GM18517 (cell line): Measurements from ENCODE around the gene SCD5.

Experiments
- ATAC-seq: cut with Tn5 transposase; IDR thresholded peaks from one replicate; pipeline ENCODE4 v1.9.1; 2021; ENCODE audit warnings: mild to moderate bottlenecking, moderate library complexity; ENCODE audit not compliant: unreplicated experiment

Gene SCD5

DNA sequence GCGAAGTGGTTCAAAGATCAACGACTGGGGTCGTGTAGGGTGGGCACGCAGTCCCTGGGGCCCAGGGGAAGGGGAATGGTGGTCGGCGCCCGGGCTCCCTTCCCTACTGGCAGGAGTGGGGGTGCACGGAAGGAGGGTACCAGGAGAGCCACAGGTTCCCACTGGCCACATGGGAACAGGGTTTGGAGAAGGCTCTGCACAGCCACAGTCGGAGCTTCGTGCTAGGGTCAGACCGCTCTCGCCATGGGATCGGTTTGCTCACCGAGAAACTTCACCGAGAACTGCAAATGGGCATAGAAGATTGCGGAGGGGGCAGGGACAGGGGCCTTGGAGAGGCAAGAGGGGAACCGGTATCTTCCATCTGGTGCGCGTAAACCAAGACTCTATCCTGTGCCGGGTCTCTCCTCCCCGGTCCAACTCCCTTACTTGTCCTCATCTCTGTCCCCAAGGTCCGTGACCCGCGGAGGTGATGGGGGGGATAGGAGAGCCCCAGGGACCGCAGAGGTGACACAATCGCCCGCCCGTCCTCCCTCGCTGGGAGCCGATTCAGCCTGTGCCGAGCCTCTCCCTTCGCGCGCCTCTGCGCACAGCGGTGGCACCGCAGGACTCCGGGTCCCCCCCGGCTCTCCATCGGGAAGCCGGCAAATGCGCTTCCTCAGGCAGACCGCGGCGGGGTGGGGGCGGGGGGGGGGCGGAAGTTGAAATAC lies 1.0 kb downstream of the SCD5 start:
- ATAC-seq: no peak

DNA sequence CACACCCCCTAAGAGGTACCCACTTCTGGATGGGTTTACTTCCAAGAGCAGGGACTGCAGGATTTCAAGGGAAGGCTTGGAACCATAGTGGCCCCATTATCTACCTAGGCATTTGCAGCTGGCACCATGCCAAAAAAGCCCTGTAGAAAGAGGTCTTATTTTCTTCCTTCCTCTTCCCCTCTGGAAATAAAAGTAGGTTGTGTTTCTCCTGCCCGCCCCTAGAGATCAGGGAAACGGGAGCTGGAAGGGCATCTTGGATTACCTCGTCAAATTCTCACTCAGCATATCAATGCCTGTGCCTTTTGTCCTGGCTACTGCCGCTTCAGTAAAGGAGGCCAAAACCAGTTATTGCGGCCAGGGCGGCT lies 1.6 kb downstream of the SCD5 start:
- ATAC-seq: no peak

DNA sequence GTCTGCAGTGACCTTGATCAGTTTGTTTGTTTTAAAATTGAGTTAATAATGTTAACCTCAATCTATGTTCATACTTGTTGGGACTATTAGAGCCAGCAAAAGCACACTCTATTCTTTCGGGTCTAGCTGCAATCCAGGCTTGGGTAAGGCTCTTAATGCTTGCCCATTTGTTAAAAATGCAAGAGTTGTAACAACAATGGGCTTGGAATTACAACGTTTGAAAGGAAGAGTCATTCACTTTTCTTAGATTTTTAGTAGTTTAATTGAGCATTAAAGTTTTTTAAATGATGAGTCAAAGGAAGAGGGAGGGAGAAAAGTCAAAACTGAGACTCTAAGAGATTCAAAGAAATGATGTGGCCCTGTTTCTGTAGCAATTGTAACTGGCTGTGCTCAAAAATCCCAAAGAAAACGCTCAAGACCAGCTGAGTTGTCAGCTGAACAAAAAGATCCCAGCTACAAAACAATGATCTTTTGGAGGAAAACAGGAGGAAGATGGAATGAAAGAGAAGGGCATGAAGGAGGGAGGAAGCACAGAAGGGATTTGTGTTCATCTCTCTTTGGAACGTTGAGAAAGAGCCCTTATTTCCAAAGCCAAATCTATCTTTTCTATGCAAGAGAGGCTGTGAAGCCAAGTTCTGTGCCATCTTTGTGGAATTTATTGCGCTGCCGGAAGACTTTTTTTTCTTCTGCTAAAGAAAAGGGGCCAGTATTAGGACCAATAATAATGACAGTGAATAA lies 5.5 kb downstream of the SCD5 start:
- no peak for ATAC-seq

DNA sequence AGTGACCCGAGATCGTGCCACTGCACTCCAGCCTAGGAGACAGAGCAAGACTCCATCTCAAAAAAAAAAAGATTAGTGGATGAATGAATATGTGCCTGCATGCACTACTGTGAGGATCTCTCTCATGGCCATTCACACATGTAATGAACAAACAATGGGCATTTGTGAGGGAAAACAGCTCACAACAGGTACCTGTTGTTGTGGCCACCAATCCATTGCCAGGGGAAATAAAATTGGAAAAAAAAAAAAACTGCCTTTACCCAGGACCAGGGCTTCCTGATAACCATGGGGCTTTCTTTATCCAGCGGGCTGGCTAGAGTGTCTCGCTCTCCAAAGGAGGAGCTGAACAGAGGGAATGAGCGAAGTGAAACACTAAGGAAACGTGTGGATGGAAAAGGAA lies 7.4 kb downstream of the SCD5 start:
- no peak for ATAC-seq

DNA sequence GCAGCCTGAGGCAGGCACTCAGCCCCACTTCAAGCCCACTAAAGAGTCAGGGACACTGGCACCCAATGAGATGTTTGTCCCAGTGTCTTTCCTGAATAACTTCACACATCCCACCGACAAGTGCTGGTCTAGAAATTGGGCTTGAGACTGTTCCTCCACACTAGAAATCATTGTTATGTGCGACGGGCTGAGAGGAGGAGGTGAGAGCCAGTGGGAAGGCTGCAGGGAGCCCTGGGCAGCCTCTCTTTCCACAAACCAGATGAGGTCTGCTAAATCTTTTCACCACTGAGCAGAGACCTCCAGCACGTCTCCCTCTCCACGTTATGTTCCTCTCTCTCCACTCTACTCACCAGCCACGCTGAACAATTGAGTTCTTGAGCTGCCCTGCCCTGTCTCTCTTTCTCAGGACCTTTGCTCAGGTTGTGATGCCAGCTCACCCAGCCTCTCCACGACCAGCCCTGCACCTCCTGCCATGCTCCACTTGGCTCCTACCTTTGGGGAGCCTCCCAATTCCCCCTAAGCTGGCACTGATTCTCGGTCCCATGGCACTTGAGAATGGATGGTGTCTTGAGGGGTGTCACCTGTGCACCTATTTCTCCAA lies 8.4 kb downstream of the SCD5 start:
- ATAC-seq: no peak

DNA sequence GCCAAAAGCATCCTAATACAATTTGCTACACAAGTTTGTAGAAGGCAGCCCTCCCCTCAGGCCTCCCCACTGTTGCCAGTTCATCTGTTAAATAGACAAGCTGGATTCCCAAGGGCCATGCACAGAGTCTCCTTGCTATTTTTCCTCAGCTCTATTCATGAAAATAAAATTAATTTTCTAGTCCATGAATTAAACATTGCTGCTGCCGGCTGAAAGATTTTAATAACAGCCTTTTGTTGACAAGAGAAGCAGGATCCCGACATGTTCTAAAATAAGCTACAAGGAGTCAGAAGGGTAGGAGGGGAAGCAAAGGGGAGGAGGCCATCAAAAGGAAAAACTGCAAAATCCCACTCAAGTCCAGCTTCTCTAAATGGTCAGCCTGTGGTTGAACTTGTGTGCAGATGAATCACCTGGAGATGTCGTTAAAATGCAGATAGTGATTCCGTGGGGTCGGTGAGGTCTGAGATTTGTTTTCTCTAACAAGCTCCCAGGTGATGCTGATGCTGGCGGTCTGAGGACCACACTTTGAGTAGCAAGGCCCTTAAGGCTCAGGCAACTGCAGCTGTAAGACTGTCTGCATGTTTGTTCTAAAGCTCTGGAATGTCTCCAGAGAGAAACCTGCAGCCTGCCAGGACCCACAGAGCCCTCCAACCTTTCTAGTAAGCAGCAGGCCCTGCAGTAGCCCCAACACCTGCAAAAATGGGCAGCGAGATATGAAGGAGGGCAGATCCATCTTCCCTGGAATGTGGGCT lies 9.4 kb downstream of the SCD5 start:
- no peak for ATAC-seq

DNA sequence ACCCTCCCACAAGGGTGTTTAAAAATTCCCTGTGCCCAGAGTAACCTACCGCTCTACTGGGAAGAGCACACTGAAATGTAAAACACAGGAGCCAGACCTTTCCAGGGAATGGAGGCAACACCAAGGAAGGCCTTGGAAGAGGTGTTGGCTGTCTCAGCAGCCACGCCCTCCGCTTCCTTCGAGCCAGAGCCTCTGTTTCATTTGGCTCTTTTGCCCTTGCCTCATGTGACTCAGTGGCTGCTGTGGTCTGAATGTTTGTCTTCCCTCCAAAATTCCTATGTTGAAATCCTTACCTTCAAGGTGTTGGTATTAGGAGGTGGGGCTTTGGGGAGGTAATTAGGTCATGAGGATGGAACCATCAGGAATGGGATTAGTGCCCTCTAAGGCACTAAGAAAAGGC lies 11.3 kb downstream of the SCD5 start:
- no peak for ATAC-seq

DNA sequence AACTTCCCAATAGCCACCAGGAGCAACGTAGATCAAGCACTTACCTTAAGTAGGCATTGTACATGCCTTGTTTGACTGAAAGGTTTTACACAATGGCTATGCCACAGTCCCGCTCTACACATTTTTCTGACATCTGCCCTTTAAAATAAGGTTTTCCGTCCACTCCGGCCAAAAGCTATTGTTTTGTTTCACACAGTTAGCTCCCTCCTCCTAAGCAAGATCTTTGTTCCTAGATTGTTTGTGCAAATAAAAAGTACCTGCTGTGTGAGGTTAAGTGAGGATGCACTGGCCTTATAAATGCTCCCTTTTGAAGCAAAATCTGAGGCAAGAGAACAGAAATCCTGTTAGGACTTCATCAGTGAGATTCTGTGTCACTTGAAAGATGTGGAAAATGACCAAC lies 11.8 kb downstream of the SCD5 start:
- ATAC-seq: no peak

DNA sequence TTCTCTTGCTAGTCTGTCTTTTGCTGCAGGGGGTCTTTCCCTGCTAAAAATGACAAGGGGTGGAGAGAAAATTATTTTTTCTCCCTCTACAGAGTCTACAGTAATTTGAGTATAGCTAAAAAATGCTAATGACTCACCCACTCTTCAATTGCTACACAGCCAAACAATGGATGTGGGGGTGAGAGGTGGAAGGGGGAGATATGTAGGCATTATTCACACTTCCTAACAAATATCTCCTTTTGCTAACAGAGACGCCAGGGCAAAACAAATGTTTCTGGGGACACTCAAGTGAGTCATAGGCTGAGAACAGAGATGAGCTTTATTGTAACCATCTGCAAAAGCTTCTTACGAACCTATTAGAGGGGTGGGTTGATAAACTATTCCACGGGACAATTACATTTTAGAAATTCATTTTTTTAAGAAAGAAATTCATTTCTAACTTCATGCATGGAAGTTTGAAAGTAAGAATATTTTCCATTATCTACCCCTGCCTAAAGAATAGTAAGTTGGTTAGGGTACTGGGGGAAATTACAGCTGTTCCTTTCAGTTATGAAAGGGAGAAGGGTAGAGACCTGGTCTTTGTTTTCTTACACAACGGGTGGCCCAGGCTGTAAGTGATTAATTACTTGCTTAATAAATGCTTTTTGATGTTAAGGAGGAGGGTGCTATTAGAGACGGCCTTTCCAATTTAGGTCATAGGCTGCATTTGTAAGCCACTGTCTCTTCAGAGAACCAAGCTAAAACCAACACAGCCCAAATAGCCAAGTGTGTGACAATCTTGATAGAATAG lies 12.8 kb downstream of the SCD5 start:
- no peak for ATAC-seq

DNA sequence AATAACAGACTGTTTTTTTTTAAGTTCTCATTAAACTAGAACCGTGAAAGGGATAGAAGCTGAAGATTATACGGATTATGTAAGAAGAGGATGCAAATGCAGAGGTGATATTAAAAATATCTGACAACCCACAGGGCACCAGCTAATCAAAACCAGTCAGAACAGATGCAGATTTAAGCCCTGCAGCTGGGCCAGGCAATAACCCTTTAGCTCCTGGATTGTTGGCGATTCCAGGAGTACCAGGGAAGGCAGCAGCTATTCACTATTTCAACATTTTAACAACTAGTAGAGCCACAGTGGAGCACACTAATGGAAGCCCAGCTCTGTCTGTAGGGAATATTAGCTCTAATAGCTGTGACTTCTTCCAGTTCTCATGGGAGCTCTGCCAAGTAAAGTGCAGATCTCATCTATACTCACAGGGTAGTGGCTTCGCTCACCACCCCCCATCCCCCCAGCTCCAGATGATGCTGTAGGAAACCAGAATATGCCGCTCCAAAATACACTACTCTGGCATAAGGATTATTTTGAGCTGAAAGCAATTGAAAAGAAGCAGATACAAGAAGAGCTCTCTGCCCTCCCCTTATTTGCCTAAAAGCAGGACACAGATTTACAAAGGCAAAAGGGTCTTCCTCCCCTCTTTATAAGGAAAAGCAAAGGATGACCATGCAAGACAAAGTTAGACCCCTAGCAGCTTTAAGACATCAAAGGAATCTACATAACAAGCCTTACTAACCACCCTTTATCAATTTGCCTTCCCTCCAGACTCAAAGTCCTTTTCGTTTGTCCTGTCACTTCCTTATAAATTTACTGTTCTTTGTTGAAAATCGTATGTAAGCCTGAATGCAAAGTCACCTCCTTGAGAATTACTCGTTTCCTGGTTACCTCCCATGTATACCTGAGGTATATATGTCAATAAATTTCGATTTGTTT lies 13.7 kb downstream of the SCD5 start:
- ATAC-seq: no peak

DNA sequence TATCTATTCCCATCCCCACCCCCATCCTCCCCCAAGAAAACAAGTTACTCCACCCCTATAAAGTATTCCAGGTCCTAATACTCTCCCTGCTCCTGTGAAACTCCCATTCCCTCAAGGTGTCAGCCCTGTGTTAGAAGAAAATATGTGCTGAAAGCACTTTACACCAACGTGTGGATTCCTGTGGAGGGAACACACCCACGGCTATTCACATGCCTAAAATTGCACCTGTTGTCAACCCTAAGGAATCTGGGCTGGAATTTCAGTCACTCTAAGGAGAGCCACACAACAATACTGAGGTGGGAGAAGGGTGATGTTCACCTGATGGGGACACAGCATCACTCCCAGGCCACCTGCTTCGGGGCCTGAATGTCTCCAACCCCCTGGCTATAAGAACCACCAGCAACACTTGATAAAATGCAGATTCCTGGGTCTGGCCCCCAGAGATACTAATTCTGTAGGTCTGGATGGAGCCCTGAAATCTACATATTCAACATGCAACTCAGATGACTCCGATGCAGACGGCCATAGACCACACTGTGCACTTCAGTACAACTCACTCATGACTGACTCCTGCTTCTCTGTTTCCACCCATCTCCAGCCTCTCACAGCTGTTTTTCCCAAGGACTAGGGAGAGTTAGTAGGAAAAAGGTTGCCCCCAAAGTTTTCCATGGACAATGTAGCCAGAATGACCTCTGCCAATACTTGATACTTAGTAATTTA lies 15.8 kb downstream of the SCD5 start:
- ATAC-seq: no peak

DNA sequence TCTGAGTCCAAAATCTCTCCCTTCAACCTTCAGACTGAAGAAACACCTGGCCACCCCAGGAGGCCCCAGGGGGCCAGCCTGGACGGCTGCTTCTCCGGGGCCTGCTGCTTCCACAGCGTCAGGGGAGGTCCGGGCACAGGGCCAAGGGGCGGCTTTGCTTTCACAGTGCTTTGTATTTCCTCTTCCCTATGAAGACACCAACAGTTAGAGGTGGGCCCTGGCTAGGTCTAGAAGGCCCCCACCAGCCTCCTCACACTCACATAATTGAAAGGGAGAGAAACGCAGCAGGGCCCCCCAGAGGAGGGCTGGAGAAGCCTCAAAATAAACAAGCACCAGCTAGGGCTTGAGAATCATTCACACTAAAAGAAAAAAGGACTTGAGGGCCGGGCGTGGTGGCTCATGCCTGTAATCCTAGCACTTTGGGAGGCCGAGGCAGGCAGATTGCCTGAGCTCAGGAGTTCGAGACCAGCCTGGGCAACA lies 17.8 kb downstream of the SCD5 start:
- no peak for ATAC-seq

DNA sequence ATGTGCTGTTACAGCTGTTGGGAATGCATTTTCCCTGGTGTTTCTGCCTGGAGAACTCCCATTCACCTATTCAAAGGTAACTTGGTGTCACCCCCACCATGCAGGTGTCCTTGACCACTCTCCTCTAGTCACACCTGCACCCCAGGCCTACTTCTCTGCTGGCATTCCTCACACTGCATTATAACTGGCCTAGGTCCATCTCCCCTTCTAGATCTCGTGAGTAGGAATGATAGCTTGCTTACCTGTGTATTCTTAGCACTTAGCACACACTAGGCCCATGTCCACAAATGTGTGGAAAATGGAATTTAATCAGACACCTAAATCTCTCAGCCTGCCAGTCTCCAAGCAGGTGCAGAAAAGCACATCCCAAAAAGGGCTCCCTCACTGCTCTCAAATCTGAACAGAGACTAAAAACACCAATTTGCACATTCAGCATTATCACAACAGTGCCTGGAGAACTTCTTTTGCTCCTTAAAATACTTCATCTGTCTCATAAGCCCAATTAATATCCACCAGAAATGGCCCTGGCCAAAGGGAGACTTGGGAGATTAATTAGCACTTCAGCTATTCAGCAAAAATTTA lies 18.3 kb downstream of the SCD5 start:
- no peak for ATAC-seq

DNA sequence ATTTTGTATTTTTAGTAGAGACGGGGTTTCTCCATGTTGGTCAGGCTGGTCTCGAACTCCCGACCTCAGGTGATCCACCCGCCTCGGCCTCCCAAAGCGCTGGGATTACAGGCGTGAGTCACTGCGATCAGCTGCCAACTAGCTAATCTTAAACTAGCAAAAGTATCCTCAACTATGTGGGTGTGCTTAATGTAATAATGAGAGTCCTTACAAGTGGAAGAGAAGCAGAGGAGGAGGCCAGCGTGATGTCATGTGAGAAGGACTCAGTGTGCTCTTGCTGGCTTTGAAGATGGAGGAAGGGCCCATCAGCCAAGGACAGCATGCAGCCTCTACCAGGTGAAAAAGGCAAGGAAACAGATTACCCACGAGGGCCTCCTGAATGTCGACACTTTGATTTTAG lies 19.6 kb downstream of the SCD5 start:
- ATAC-seq: no peak

DNA sequence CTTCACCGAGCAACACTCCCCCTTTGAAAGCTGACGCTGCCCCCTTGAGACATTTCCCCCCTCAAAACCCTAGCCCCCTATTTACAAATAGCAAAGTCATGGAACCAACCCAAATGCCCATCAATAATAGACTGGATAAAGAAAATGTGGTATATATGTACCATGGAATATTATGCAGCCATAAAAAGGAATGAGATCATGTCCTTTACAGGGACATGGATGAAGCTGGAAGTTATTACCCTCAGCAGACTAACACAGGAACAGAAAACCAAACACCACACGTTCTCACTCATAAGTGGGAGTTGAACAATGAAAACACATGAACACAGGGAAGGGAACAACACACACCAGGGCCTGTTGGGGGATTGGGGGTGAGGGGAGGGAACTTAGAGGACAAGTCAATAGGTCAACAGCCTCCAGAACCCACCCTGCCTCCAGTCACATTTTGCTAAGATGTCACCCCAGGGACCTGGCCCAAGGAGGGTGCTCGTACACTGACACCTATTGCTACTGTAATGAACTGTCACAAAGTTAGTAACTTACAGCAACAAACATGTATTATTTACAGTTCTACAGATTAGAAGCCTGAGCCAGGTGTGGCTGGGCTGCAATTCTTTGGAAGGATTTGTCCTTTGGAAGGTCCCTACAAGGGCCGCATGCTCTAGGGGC lies 20.6 kb downstream of the SCD5 start:
- no peak for ATAC-seq

DNA sequence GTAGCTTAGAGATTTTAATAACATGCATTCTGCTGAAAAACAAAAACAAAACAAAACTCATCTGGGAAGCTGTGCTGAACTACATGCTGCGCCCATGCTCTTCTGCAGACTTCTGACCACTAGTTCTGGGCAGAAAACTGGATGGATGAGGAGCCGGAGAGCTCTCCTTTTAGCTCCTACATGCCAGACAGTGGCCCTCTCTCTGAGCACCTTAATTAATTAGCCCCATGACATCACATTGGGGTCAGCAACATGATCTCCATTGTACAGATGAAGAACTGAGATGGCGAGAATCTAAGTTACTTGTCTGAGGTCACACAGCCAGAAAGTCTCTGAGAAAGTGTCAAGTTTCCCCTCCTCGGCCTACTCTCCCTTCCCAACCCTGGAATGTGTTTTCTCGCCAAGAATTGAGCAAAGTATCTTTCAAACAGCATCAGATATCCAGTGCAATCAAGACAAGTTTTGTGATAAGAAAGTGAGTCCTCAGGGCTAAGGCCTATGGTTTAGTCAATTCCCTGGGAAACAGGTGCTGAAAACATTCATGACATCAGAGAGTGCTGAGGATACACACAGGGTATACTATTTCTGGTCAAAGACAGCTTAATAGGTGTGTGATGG lies 21.6 kb downstream of the SCD5 start:
- no peak for ATAC-seq

DNA sequence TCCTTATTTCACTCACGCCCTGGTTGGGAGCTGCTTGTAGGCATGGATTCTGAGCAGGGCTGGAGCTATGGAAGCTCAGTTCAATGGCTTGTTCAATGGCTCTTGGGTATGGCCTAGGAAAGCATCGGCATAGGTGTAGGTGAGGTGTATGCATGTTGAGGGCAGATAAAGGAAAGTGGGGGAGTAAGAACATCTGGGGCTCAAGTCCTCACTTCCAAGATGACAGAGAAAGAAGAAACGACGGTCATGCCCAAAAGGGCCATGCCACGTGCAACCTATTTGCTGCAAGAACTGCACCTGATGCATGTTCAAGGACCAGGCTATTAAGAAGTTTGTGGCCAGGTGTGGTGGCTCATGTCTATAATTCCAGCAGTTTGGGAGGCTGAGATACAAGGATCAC lies 23.4 kb downstream of the SCD5 start:
- no peak for ATAC-seq

DNA sequence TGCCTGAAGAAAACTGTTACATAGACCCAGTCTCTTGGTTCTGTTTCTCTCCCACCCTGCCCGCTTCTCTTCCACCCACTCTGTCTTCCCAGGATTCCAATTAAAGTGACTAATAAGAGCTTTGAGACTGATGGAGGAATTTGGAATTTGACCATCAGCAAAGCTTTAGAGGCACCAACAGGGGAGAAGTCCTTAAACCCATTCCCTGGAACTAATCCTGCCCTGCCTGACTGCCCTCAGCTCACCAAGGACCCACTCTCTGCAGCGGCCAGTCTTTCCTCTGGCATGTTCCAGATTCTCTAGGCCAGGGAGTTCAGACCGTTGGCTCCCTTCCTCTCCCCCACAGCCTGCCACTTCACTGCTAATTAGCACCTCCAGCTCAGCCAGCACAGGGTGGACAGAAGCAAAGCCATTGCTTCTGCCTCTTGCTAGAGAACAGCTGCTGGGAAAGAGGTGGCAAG lies 23.9 kb downstream of the SCD5 start:
- no peak for ATAC-seq
